ENCODE results near the gene IL17RC. TPM values are rescaled to one million over a fixed set of nuclear protein-coding genes. Genes with fewer than 3 reads are reported as not detected.

Gene IL17RC
- total and polyA plus RNA-seq, 2 of the 8 experiments (the other 6 are each of a cell fraction or from before 2014, with no cell fraction given) = 11.8 to 13.0 TPM

DNA sequence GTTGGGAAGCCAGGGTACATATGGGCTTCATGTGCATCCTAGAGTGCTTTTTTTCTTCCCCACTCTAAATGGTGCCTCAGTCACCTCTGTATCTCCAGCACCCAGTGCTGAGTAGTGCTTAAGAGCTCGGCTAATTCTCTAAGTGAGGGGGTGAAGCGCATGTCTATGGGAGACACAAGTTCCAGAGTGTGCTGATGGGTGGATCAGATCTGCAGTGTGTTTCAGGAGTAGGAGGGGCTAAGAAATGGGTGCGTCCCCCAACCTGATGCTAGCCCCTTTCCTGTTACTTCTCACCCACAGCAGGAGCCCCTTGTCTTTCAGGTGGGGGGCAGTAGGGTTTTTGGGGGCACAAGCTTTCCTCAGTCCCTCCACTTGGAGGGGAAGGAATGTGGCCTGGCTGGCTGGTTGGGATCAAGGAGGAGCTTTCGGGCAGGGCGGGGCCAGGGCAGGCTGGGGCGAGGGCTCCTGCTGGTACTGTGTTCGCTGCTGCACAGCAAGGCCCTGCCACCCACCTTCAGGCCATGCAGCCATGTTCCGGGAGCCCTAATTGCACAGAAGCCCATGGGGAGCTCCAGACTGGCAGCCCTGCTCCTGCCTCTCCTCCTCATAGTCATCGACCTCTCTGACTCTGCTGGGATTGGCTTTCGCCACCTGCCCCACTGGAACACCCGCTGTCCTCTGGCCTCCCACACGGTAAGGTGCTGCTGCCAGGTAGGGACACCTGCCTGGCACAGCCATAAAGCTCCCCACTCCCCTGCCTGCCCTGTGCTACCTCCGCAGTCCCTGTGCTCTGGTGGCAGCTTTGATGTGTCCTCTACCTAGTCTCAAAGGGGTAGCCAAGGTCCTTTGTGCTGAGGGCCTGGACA, 14.3 kb upstream of the IL17RC start, which contains the start of gene IL17RE (continued):
- TF ChIP-seq EGR1 (IDR thresholded peaks at IDR 0.05; ENCODE audit: borderline replicate concordance, low read depth, low read length) (no peak), SP2 (IDR thresholded peaks at IDR 0.05; ENCODE audit: low read length) (no peak), TBP (IDR thresholded peaks at IDR 0.05; ENCODE audit: low read depth, low read length) (no peak), CEBPB (IDR thresholded peaks at IDR 0.05; ENCODE audit: low read depth, low read length) (no peak), RAD21 (IDR thresholded peaks at IDR 0.05 in 1 of 2, conservative IDR thresholded peaks at IDR 0.05 in 1 of 2; ENCODE audit: low read depth in 2 of 2, low read length in 2 of 2) (no peak)
- TF ChIP-seq, protein P1, sequence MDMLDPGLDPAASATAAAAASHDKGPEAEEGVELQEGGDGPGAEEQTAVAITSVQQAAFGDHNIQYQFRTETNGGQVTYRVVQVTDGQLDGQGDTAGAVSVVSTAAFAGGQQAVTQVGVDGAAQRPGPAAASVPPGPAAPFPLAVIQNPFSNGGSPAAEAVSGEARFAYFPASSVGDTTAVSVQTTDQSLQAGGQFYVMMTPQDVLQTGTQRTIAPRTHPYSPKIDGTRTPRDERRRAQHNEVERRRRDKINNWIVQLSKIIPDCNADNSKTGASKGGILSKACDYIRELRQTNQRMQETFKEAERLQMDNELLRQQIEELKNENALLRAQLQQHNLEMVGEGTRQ (IDR thresholded peaks at IDR 0.05; ENCODE audit: low read length) = no peak
